SK-N-SH treated with all-trans-retinoic acid at 6 μM for 48 hours (cell line): Measurements from ENCODE around the gene IPPK.

ENCODE experiments used
- ATAC-seq: fragments of 200-7000 bp; cut with Tn5 transposase; 3 replicates; pipeline ENCODE4 v1.9.1; 2020; ENCODE audit warnings: mild to moderate bottlenecking, moderate library complexity
- BACH2 ChIP-seq: fragments of 250-450 bp; sonication (Bioruptor Pico); IDR thresholded peaks from 2 replicates; pipeline ENCODE4 v1.9.0; 2021; ENCODE audit warnings: mild to moderate bottlenecking, borderline replicate concordance
- CREB5 ChIP-seq: fragments of 250-450 bp; sonication (Bioruptor Pico); IDR thresholded peaks from 2 replicates; pipeline ENCODE4 v1.5.1; 2020; ENCODE audit warnings: low read depth, mild to moderate bottlenecking, moderate library complexity
- CSDC2 ChIP-seq: fragments of 250-450 bp; sonication (Bioruptor Pico); IDR thresholded peaks from 2 replicates; pipeline ENCODE4 v1.5.0; 2020; ENCODE audit warnings: mild to moderate bottlenecking, moderate library complexity
- CSRNP3 ChIP-seq: fragments of 250-450 bp; sonication (Bioruptor Pico); IDR thresholded peaks from 2 replicates; pipeline ENCODE4 v1.5.1; 2021; ENCODE audit warnings: mild to moderate bottlenecking, moderate library complexity
- ESRRG ChIP-seq: fragments of 250-450 bp; sonication (Bioruptor Pico); IDR thresholded peaks from 2 replicates; pipeline ENCODE4 v1.6.1; 2021; ENCODE audit warnings: mild to moderate bottlenecking
- GLIS3 ChIP-seq: fragments of 250-450 bp; sonication (Bioruptor Pico); IDR thresholded peaks from 2 replicates; pipeline ENCODE4 v1.5.0; 2020; ENCODE audit warnings: mild to moderate bottlenecking, moderate library complexity
- ISL1 ChIP-seq: fragments of 250-450 bp; sonication (Bioruptor Pico); IDR thresholded peaks from 2 replicates; pipeline ENCODE4 v2.1.2; 2022; ENCODE audit warnings: mild to moderate bottlenecking, moderate library complexity
- OSR1 ChIP-seq: fragments of 250-450 bp; sonication (Bioruptor Pico); IDR thresholded peaks from 2 replicates; pipeline ENCODE4 v1.8.0; 2022; ENCODE audit warnings: moderate library complexity, mild to moderate bottlenecking, inconsistent platforms
- PATZ1 ChIP-seq: fragments of 250-450 bp; sonication (Bioruptor Pico); IDR thresholded peaks from 2 replicates; pipeline ENCODE4 v1.8.0; 2020; ENCODE audit warnings: mild to moderate bottlenecking, moderate library complexity, borderline replicate concordance
- POU6F1 ChIP-seq: fragments of 250-450 bp; sonication (Bioruptor Pico); IDR thresholded peaks from 2 replicates; pipeline ENCODE4 v1.8.0; 2021; ENCODE audit warnings: low read depth, mild to moderate bottlenecking, moderate library complexity, borderline replicate concordance
- PPARA ChIP-seq: fragments of 250-450 bp; sonication (Bioruptor Pico); IDR thresholded peaks from 2 replicates; pipeline ENCODE4 v1.5.0; 2020; ENCODE audit warnings: mild to moderate bottlenecking, borderline replicate concordance
- RARB ChIP-seq: fragments of 250-450 bp; sonication (Bioruptor Pico); IDR thresholded peaks from 2 replicates; pipeline ENCODE4 v1.8.0; 2021; ENCODE audit warnings: mild to moderate bottlenecking, moderate library complexity
- SNAI2 ChIP-seq: fragments of 250-450 bp; sonication (Bioruptor Pico); IDR thresholded peaks from 2 replicates; pipeline ENCODE4 v1.5.0; 2020; ENCODE audit warnings: mild to moderate bottlenecking, moderate library complexity
- TCF4 ChIP-seq: fragments of 250-450 bp; sonication (Bioruptor Pico); IDR thresholded peaks from 2 replicates; pipeline ENCODE4 v1.8.0; 2021; ENCODE audit warnings: mild to moderate bottlenecking, moderate library complexity, borderline replicate concordance
- TOX ChIP-seq: fragments of 250-450 bp; sonication (Bioruptor Pico); IDR thresholded peaks from 2 replicates; pipeline ENCODE4 v1.8.0; 2021; ENCODE audit warnings: mild to moderate bottlenecking, moderate library complexity, borderline replicate concordance
- TSHZ2 ChIP-seq: fragments of 250-450 bp; sonication (Bioruptor Pico); IDR thresholded peaks from 2 replicates; pipeline ENCODE4 v1.5.0; 2020; ENCODE audit warnings: mild to moderate bottlenecking, moderate library complexity
- ZC3H10 ChIP-seq: fragments of 250-450 bp; sonication (Bioruptor Pico); IDR thresholded peaks from 2 replicates; pipeline ENCODE4 v1.5.1; 2021; ENCODE audit warnings: mild to moderate bottlenecking, moderate library complexity
- ZFP3 ChIP-seq: fragments of 250-450 bp; sonication (Bioruptor Pico); IDR thresholded peaks from 2 replicates; pipeline ENCODE4 v1.5.0; 2020; ENCODE audit warnings: mild to moderate bottlenecking, moderate library complexity
- ZFP30 ChIP-seq: fragments of 450-650 bp; formaldehyde crosslinking; IDR thresholded peaks from 2 replicates; pipeline ENCODE4 v1.5.0; 2022; ENCODE audit warnings: mild to moderate bottlenecking, moderate library complexity
- ZNF565 ChIP-seq: fragments of 450-650 bp; formaldehyde crosslinking; conservative IDR thresholded peaks from 2 replicates; pipeline ENCODE4 v1.5.0; 2020; ENCODE audit warnings: low read depth, mild to moderate bottlenecking, moderate library complexity
- ZNF70 ChIP-seq: fragments of 450-650 bp; formaldehyde crosslinking; IDR thresholded peaks from 2 replicates; pipeline ENCODE4 v1.5.0; 2020; ENCODE audit warnings: mild to moderate bottlenecking, moderate library complexity
- ZNF8 ChIP-seq: fragments of 450-650 bp; formaldehyde crosslinking; IDR thresholded peaks from 2 replicates; pipeline ENCODE4 v1.5.0; 2020; ENCODE audit warnings: mild to moderate bottlenecking, moderate library complexity

Gene IPPK

GRCh38 chr9:92633614-92634278, 36.2 kb downstream of the IPPK start:
- ATAC-seq: no peak
- no peak for TF ChIP-seq ISL1 (CRISPR knock-in tag)
- TF ChIP-seq PPARA (CRISPR knock-in tag): no peak
- TF ChIP-seq ZNF70 (CRISPR knock-in tag): no peak
- TF ChIP-seq ZNF8 (CRISPR knock-in tag): no peak
- TF ChIP-seq OSR1: no peak
- TF ChIP-seq ZFP30 (CRISPR knock-in tag): no peak
- TF ChIP-seq RARB (CRISPR knock-in tag): no peak
- TF ChIP-seq CSRNP3 (CRISPR knock-in tag): no peak
- TF ChIP-seq TCF4: no peak
- no peak for TF ChIP-seq CSDC2
- no peak for TF ChIP-seq TSHZ2 (CRISPR knock-in tag)
- no peak for TF ChIP-seq ZFP3
- no peak for TF ChIP-seq ESRRG (CRISPR knock-in tag)
- TF ChIP-seq ZNF565 (CRISPR knock-in tag): no peak
- TF ChIP-seq SNAI2 (CRISPR knock-in tag): no peak
- no peak for TF ChIP-seq PATZ1
- no peak for TF ChIP-seq TOX (CRISPR knock-in tag)
- TF ChIP-seq GLIS3 (CRISPR knock-in tag): no peak
- TF ChIP-seq ZC3H10: no peak

GRCh38 chr9:92632641-92633040, 37.3 kb downstream of the IPPK start:
- no peak for TF ChIP-seq CSRNP3 (CRISPR knock-in tag)
- no peak for TF ChIP-seq BACH2 (CRISPR knock-in tag)
- no peak for TF ChIP-seq CREB5 (CRISPR knock-in tag)
- TF ChIP-seq PATZ1: no peak
- TF ChIP-seq ZFP3: no peak
- TF ChIP-seq ESRRG (CRISPR knock-in tag): no peak
- no peak for TF ChIP-seq RARB (CRISPR knock-in tag)
- no peak for TF ChIP-seq ZNF70 (CRISPR knock-in tag)
- TF ChIP-seq GLIS3 (CRISPR knock-in tag): no peak
- no peak for TF ChIP-seq ZNF565 (CRISPR knock-in tag)
- TF ChIP-seq ZFP30 (CRISPR knock-in tag): no peak
- TF ChIP-seq ISL1 (CRISPR knock-in tag): no peak
- TF ChIP-seq TSHZ2 (CRISPR knock-in tag): no peak
- no peak for TF ChIP-seq ZC3H10
- TF ChIP-seq POU6F1 (CRISPR knock-in tag): no peak
- no peak for TF ChIP-seq SNAI2 (CRISPR knock-in tag)
- ATAC-seq: no peak
